B cell (primary cell): ENCODE results near the gene ARID4B. TPM values are rescaled to one million over a fixed set of nuclear protein-coding genes. Genes with fewer than 3 reads are reported as not detected.

Experiments
- ATAC-seq: fragments of 200-7000 bp; cut with Tn5 transposase; one replicate; pipeline ENCODE4 v1.10.0; 2021; ENCODE audit warnings: low read depth, mild to moderate bottlenecking, moderate number of reproducible peaks, moderate library complexity
- CTCF ChIA-PET: fragments of 350-600 bp; sonication (Branson Sonifier 250); formaldehyde crosslinking; loops from one replicate; lab custom pipeline; 2021; ENCODE audit warnings: antibody characterized with exemption, inconsistent platforms; lab: Charles Lee
- POLR2A ChIA-PET: fragments of 350-600 bp; sonication (Branson Sonifier 250); formaldehyde crosslinking; loops from one replicate; lab custom pipeline; 2021; ENCODE audit warnings: antibody characterized with exemption; lab: Charles Lee
- DNase-seq: peaks from one replicate; pipeline ENCODE4 v3.0.0; 2013
- H2AFZ ChIP-seq: 2 replicates; pipeline ENCODE4 v1.6.1; 2012; ENCODE audit warnings: mild to moderate bottlenecking, low read depth, low read length; ENCODE audit not compliant: insufficient read depth, poor library complexity, severe bottlenecking
- H3K27ac ChIP-seq, 2 donors: 1 replicate in 1 of 2; 2 replicates in 1 of 2; pipeline ENCODE4 v1.5.1; 2012 to 2013; ENCODE audit warnings: low read length in 2 of 2, mild to moderate bottlenecking in 2 of 2, moderate library complexity in 1 of 2
- H3K27me3 ChIP-seq, 4 experiments: fragments of 200-600 bp in 1 of 4; sonication (generic) in 1 of 4; replicated peaks in 1 of 4; 1 replicate in 2 of 4; 2 replicates in 2 of 4; pipeline versions ENCODE4 v1.6.1 to v1.7.0; 2013 to 2016; ENCODE audit warnings: low read length in 3 of 4, mild to moderate bottlenecking in 2 of 4, mixed read lengths in 1 of 4, moderate library complexity in 1 of 4; ENCODE audit not compliant: insufficient read depth in 4 of 4, control insufficient read depth in 3 of 4; ENCODE audit errors: control extremely low read depth in 1 of 4
- H3K36me3 ChIP-seq, 2 experiments: replicated peaks in 1 of 2; 1 replicate in 1 of 2; 2 replicates in 1 of 2; pipeline versions ENCODE4 v1.6.1 to v1.7.1; 2013; ENCODE audit warnings: low read length in 1 of 2; ENCODE audit not compliant: insufficient read depth in 2 of 2, control insufficient read depth in 1 of 2; ENCODE audit errors: control extremely low read depth in 1 of 2, extremely low read depth in 1 of 2
- H3K4me1 ChIP-seq, 2 donors: fragments of 200-600 bp in 1 of 2; sonication (generic) in 1 of 2; 1 replicate in 1 of 2; 2 replicates in 1 of 2; pipeline versions ENCODE4 v1.5.1 to v1.6.1; 2013 to 2017; ENCODE audit warnings: low read length in 2 of 2; ENCODE audit not compliant: control insufficient read depth in 2 of 2, insufficient read depth in 2 of 2
- H3K4me2 ChIP-seq: replicated peaks from 2 replicates; pipeline ENCODE3; 2012; ENCODE audit warnings: mild to moderate bottlenecking, low read depth, low read length; ENCODE audit not compliant: poor library complexity, severe bottlenecking
- H3K4me3 ChIP-seq, 5 experiments: fragments of 200-600 bp in 1 of 5; sonication (generic) in 1 of 5; 1 replicate in 3 of 5; 2 replicates in 2 of 5; pipeline versions ENCODE4 v1.5.1 to v1.7.0; 2011 to 2016; ENCODE audit warnings: low read length in 4 of 5, mild to moderate bottlenecking in 4 of 5, low read depth in 2 of 5, control low read depth in 1 of 5, moderate library complexity in 1 of 5; ENCODE audit not compliant: insufficient read depth in 1 of 5; ENCODE audit errors: control extremely low read depth in 1 of 5, extremely low read depth in 1 of 5
- H3K79me2 ChIP-seq: fragments of 200-600 bp; sonication (generic); one replicate; pipeline ENCODE4 v1.6.0; 2016; ENCODE audit warnings: low read length; ENCODE audit not compliant: control insufficient read depth, insufficient read depth
- H3K9ac ChIP-seq: fragments of 200-600 bp; sonication (generic); 2 replicates; pipeline ENCODE4 v1.6.1; 2017; ENCODE audit warnings: mild to moderate bottlenecking, low read length, moderate library complexity
- H3K9me3 ChIP-seq, 3 donors: one replicate each; pipeline versions ENCODE4 v1.6.1 to v1.7.1; 2013; ENCODE audit warnings: low read length in 2 of 3; ENCODE audit not compliant: control insufficient read depth in 2 of 3, insufficient read depth in 1 of 3; ENCODE audit errors: control extremely low read depth in 1 of 3
- H4K20me1 ChIP-seq: 2 replicates; pipeline ENCODE4 v1.6.0; 2012; ENCODE audit warnings: mild to moderate bottlenecking, low read length; ENCODE audit not compliant: insufficient read depth, control insufficient read depth, poor library complexity, severe bottlenecking
- H3K27ac Mint-ChIP-seq: one replicate; pipeline ENCODE4 v1.8.0; 2021; ENCODE audit warnings: mixed read lengths
- H3K27me3 Mint-ChIP-seq: one replicate; pipeline ENCODE4 v1.8.0; 2021; ENCODE audit warnings: mixed read lengths
- H3K4me1 Mint-ChIP-seq: one replicate; pipeline ENCODE4 v1.8.0; 2021; ENCODE audit warnings: mixed read lengths
- H3K4me3 Mint-ChIP-seq: one replicate; pipeline ENCODE4 v1.8.0; 2021; ENCODE audit warnings: mixed read lengths
- H3K9me3 Mint-ChIP-seq: one replicate; pipeline ENCODE4 v1.8.0; 2022; ENCODE audit warnings: mixed read lengths; ENCODE audit not compliant: insufficient read depth
- CTCF ChIP-seq: fragments of 200-600 bp; IDR thresholded peaks from one replicate; pipeline ENCODE4 v1.8.0; 2022; ENCODE audit warnings: antibody characterized with exemption, mild to moderate bottlenecking
- EZH2 ChIP-seq: IDR thresholded peaks from 2 replicates; pipeline ENCODE4 v1.6.1; 2012; ENCODE audit warnings: borderline replicate concordance, low read depth, mild to moderate bottlenecking, moderate library complexity, low read length; ENCODE audit not compliant: insufficient read depth, poor library complexity, severe bottlenecking
- WGBS: methylation state at CpG from one replicate; pipeline ENCODE4 v1.1.5; 2013; ENCODE audit warnings: missing lambda C conversion rate; ENCODE audit not compliant: insufficient coverage; 5-methylcytosine and 5-hydroxymethylcytosine counted together
- intact Hi-C: fragments of 100-400 bp; cut with micrococcal nuclease; formaldehyde crosslinking; loops from one replicate; pipeline ENCODE4 v1.10.0; 2022
- polyA plus RNA-seq: library from polyadenylated mRNA; depleted of rRNA; stranded (reverse); fragments of >200 nt; gene quantifications from 2 replicates; pipeline ENCODE4 v1.2.3, GENCODE V29; 2012
- total RNA-seq, 2 donors: library from RNA; stranded (reverse); fragments of 120-200 nt in 1 of 2; gene quantifications; 1 replicate in 1 of 2; 2 replicates in 1 of 2; pipeline versions ENCODE4 v1.2.3 to v1.2.4, GENCODE V29; 2013 to 2022

Gene ARID4B
- total and polyA plus RNA-seq, 2 donors (not counting 1 experiment from before 2014, with no cell fraction given), result 13.2 to 110 TPM

- peaks cover 51% of the 10 kb centered on the region for H3K4me1 Mint-ChIP-seq
- H3K4me3 Mint-ChIP-seq, result peak overlapping the region; percentile 99
- H3K27ac Mint-ChIP-seq, result peak overlapping the region; percentile 42
- Histone ChIP-seq H3K4me1 (peaks cover 28 to 39% of the 10 kb centered on the region in 2 donors), H2AFZ (no peak overlapping the region), H3K36me3 (peaks cover 5 to 19% of the 10 kb centered on the region in 2 experiments), H4K20me1 (peaks cover 79% of the 10 kb centered on the region), H3K9me3 (no peaks in the 10 kb centered on the region), H3K79me2 (peaks cover 89% of the 10 kb centered on the region), H3K27ac (peak overlapping the region in 1 of 2 donors; percentile 98), H3K4me2 (peak overlapping the region; percentile 75), H3K9ac (peak overlapping the region; percentile 21), H3K27me3 (no peaks in the 10 kb centered on the region), H3K4me3 (peak overlapping the region in 1 of 5 experiments; percentile 73)
- DNase-seq, result no peak
- WGBS, result no CpG with 5 or more reads among the region's 5 CpGs
- TF ChIP-seq EZH2 (no peak), CTCF (no peak)
- POLR2A ChIA-PET, result no interaction called here
- H3K27me3 Mint-ChIP-seq, result no peaks in the 10 kb centered on the region
- no peaks in the 10 kb centered on the region for H3K9me3 Mint-ChIP-seq
- intact Hi-C loops, result loop anchor here (10.0 kb wide), 1 partner anchor 1471 kb away; the partner anchor contains the start of gene MTR
- no peak for ATAC-seq
- CTCF ChIA-PET, result interaction anchor here (1.1 to 1.5 kb wide), 3 partner anchors 69 to 92 kb away, joined by 3 to 4 read pairs (median 4); no protein-coding TSS in a partner anchor
Observed at GRCh38 chr1:235324296-235324695, 3.7 kb downstream of the ARID4B start.

- H3K27ac Mint-ChIP-seq, result peak overlapping the region; percentile 12
- H3K27ac ChIP-seq, result peak overlapping the region in 1 of 2 donors; percentile 42
Observed at GRCh38 chr1:235320521-235321179, 7.3 kb downstream of the ARID4B start.

More at GRCh38 chr1:235320521-235321179, 7.3 kb downstream of the ARID4B start:
- TF ChIP-seq EZH2, result no peak
- no peak for TF ChIP-seq CTCF
- no peak overlapping the region for H2AFZ ChIP-seq
- intact Hi-C loops, result loop anchor here (10.0 kb wide), 1 partner anchor 1474 kb away; the partner anchor contains the start of gene MTR
- H3K27me3 ChIP-seq, result no peaks in the 10 kb centered on the region
- H3K36me3 ChIP-seq, result peaks cover 5 to 29% of the 10 kb centered on the region in 2 experiments
- Mint-ChIP-seq H3K4me1 (peaks cover 58% of the 10 kb centered on the region), H3K9me3 (no peaks in the 10 kb centered on the region), H3K4me3 (no peak overlapping the region), H3K27me3 (no peaks in the 10 kb centered on the region)
- ATAC-seq (no peak), DNase-seq (no peak)
- CTCF ChIA-PET, result no interaction called here
- POLR2A ChIA-PET, result no interaction called here
- H3K4me1 ChIP-seq, result peaks cover 19 to 31% of the 10 kb centered on the region in 2 donors
- no peaks in the 10 kb centered on the region for H3K9me3 ChIP-seq
- peaks cover 91% of the 10 kb centered on the region for H4K20me1 ChIP-seq
- H3K4me3 ChIP-seq, result no peak overlapping the region
- no peak overlapping the region for H3K4me2 ChIP-seq
- H3K9ac ChIP-seq, result no peak overlapping the region
- WGBS, result 100% methylated on average over 2 of the region's 6 CpGs
- H3K79me2 ChIP-seq, result peaks cover 100% of the 10 kb centered on the region
